Hepatocyte (in vitro differentiated cells): ENCODE measurements around the gene SERPINE2. TPM values are rescaled to one million over a fixed set of nuclear protein-coding genes. Genes with fewer than 3 reads are reported as not detected.
A peak's percentile ranks its signal among the peaks of the same experiment; 100 is the strongest.
"Not testable (repeated sequence)": the region's sequence is repeated elsewhere in the genome, so short reads cannot be mapped to it uniquely, and the experiment has no call there.

ENCODE experiments used
- DNase-seq: peaks from one replicate; pipeline ENCODE4 v3.0.0-alpha.2; 2016; ENCODE audit warnings: low spot score
- H2AFZ ChIP-seq: fragments of 200-600 bp; sonication (generic); 2 replicates; pipeline ENCODE4 v1.6.0; 2016; ENCODE audit warnings: antibody characterized with exemption, mild to moderate bottlenecking
- H3K27ac ChIP-seq: fragments of 200-600 bp; sonication (generic); 2 replicates; pipeline ENCODE4 v1.5.1; 2016; ENCODE audit warnings: mild to moderate bottlenecking
- H3K27me3 ChIP-seq: fragments of 200-600 bp; sonication (generic); 2 replicates; pipeline ENCODE4 v1.6.1; 2016
- H3K36me3 ChIP-seq: fragments of 200-600 bp; sonication (generic); replicated peaks from 2 replicates; pipeline ENCODE4 v1.5.1; 2016; ENCODE audit warnings: low read depth; ENCODE audit not compliant: insufficient read depth
- H3K4me1 ChIP-seq: fragments of 200-600 bp; sonication (generic); 2 replicates; pipeline ENCODE4 v1.5.1; 2016; ENCODE audit warnings: mild to moderate bottlenecking, moderate library complexity; ENCODE audit not compliant: insufficient read depth
- H3K4me2 ChIP-seq: fragments of 200-600 bp; sonication (generic); 2 replicates; pipeline ENCODE4 v1.6.0; 2016
- H3K4me3 ChIP-seq: fragments of 200-600 bp; sonication (generic); 2 replicates; pipeline ENCODE4 v1.5.1; 2016; ENCODE audit warnings: mild to moderate bottlenecking
- H3K79me2 ChIP-seq: fragments of 200-600 bp; sonication (generic); 2 replicates; pipeline ENCODE4 v1.6.0; 2017; ENCODE audit warnings: mild to moderate bottlenecking
- H3K9me2 ChIP-seq: fragments of 200-600 bp; sonication (generic); replicated peaks from 2 replicates; pipeline ENCODE4 v1.6.0; 2017; ENCODE audit warnings: mild to moderate bottlenecking; ENCODE audit not compliant: insufficient read depth
- H3K9me3 ChIP-seq: fragments of 200-600 bp; sonication (generic); 2 replicates; pipeline ENCODE4 v1.5.1; 2016; ENCODE audit warnings: low read depth, mild to moderate bottlenecking
- H4K20me1 ChIP-seq: fragments of 200-600 bp; sonication (generic); 2 replicates; pipeline ENCODE4 v1.6.0; 2016; ENCODE audit warnings: mild to moderate bottlenecking; ENCODE audit not compliant: insufficient read depth, poor library complexity, severe bottlenecking
- EZH2 ChIP-seq: fragments of 200-600 bp; sonication (generic); IDR thresholded peaks from 2 replicates; pipeline ENCODE4 v1.6.1; 2016; ENCODE audit warnings: antibody characterized with exemption, mild to moderate bottlenecking, borderline replicate concordance
- EZH2phosphoT487 ChIP-seq: fragments of 200-600 bp; sonication (generic); IDR thresholded peaks from one replicate; pipeline ENCODE4 v1.6.1; 2018; ENCODE audit warnings: antibody characterized with exemption, mild to moderate bottlenecking, low read depth, moderate library complexity; ENCODE audit not compliant: unreplicated experiment, severe bottlenecking
- WGBS: methylation state at CpG from one replicate; pipeline ENCODE4 v1.1.6; 2016; ENCODE audit warnings: low lambda C conversion rate; ENCODE audit errors: missing lambda C conversion rate; 5-methylcytosine and 5-hydroxymethylcytosine counted together
- polyA plus RNA-seq: library from polyadenylated mRNA; unstranded; fragments of >200 nt; fragmentation: Nextera tagmentation; extraction: Ambion mirVana; gene quantifications from 2 replicates; pipeline ENCODE4 v1.2.1, GENCODE V29; 2016
- total RNA-seq: library from RNA; depleted of rRNA; stranded (reverse); fragments of >200 nt; gene quantifications from 2 replicates; pipeline ENCODE4 v1.2.3, GENCODE V29; 2014
- TF ChIP-seq, protein P1 (sequence below): fragments of 200-600 bp; sonication (generic); IDR thresholded peaks from 2 replicates; pipeline ENCODE4 v1.5.1; 2016; ENCODE audit warnings: antibody characterized with exemption, mild to moderate bottlenecking; ENCODE audit not compliant: poor library complexity

SERPINE2 gene
- total and polyA plus RNA-seq, 2 experiments from 2014 or later = 186 to 427 TPM

DNA sequence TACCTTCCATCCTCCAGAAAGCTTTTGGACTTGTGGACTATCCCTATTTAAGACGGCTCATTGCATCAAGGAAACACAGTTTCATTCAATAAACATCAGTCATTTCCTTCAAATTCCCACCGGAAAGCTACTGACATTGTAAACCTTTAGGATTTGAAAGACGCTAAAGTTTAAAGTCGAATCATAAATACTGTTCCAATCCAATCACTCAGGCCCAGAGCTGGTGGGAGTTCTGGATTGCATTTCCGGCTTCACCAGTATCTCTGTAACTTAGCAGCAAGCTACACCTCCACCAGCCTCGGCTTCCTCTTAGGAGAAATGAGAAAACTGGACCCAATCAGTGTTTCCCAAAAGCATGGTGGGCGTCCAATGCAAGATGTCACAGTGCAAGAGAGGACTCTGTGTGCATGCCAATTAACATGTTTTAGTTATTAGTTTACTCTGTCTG is 95.5 kb downstream of the SERPINE2 start:
- H3K9me3 ChIP-seq = no peaks in the 10 kb centered on the region
- no peaks in the 10 kb centered on the region for H3K36me3 ChIP-seq
- H3K79me2 ChIP-seq = peaks cover 64% of the 10 kb centered on the region
- peak; percentile 63 for DNase-seq
- no peaks in the 10 kb centered on the region for H3K27me3 ChIP-seq
- H3K4me2 ChIP-seq = peak overlapping the region; percentile 81
- H3K4me1 ChIP-seq = peaks cover 15% of the 10 kb centered on the region
- 26% methylated on average over 7 of the region's 7 CpGs for WGBS
- peak overlapping the region; percentile 91 for H3K27ac ChIP-seq
- no peak overlapping the region for H2AFZ ChIP-seq
- TF ChIP-seq EZH2phosphoT487 (no peak), EZH2 (no peak)
- TF ChIP-seq, protein P1, sequence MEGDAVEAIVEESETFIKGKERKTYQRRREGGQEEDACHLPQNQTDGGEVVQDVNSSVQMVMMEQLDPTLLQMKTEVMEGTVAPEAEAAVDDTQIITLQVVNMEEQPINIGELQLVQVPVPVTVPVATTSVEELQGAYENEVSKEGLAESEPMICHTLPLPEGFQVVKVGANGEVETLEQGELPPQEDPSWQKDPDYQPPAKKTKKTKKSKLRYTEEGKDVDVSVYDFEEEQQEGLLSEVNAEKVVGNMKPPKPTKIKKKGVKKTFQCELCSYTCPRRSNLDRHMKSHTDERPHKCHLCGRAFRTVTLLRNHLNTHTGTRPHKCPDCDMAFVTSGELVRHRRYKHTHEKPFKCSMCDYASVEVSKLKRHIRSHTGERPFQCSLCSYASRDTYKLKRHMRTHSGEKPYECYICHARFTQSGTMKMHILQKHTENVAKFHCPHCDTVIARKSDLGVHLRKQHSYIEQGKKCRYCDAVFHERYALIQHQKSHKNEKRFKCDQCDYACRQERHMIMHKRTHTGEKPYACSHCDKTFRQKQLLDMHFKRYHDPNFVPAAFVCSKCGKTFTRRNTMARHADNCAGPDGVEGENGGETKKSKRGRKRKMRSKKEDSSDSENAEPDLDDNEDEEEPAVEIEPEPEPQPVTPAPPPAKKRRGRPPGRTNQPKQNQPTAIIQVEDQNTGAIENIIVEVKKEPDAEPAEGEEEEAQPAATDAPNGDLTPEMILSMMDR = no peak
- no peaks in the 10 kb centered on the region for H3K9me2 ChIP-seq
- peak overlapping the region; percentile 76 for H3K4me3 ChIP-seq
- peaks cover 22% of the 10 kb centered on the region for H4K20me1 ChIP-seq

DNA sequence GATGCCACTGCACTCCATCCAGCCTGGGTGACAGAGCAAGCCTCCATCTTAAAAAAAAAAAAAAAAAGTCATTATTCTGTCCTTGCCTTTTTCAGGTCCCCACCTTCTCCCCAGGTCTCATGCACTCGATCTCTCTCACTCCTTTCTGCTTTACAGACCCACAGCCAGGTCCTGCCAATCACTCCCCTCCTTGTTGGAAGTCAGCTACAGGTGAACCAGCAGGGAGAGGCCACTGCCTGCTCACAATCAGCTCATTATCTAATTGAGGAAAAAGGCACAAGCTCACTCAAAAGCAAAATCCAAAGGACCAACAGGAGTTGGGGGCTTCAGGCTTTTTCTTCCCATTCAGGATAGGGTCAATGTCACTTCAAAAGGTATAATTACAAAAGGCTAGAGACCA is 96.0 kb downstream of the SERPINE2 start:
- peaks cover 15% of the 10 kb centered on the region for H3K4me1 ChIP-seq
- no peaks in the 10 kb centered on the region for H3K27me3 ChIP-seq
- no peaks in the 10 kb centered on the region for H3K36me3 ChIP-seq
- no peak overlapping the region for H3K4me3 ChIP-seq
- peak overlapping the region; percentile 91 for H3K27ac ChIP-seq
- peak overlapping the region; percentile 81 for H3K4me2 ChIP-seq
- H2AFZ ChIP-seq = no peak overlapping the region
- peaks cover 68% of the 10 kb centered on the region for H3K79me2 ChIP-seq
- TF ChIP-seq EZH2phosphoT487 (no peak), EZH2 (no peak)
- TF ChIP-seq, protein P1 = no peak
- no peak for DNase-seq
- peaks cover 24% of the 10 kb centered on the region for H4K20me1 ChIP-seq
- H3K9me2 ChIP-seq = no peaks in the 10 kb centered on the region
- 79% methylated on average over 1 of the region's 1 CpG for WGBS
- no peaks in the 10 kb centered on the region for H3K9me3 ChIP-seq

DNA sequence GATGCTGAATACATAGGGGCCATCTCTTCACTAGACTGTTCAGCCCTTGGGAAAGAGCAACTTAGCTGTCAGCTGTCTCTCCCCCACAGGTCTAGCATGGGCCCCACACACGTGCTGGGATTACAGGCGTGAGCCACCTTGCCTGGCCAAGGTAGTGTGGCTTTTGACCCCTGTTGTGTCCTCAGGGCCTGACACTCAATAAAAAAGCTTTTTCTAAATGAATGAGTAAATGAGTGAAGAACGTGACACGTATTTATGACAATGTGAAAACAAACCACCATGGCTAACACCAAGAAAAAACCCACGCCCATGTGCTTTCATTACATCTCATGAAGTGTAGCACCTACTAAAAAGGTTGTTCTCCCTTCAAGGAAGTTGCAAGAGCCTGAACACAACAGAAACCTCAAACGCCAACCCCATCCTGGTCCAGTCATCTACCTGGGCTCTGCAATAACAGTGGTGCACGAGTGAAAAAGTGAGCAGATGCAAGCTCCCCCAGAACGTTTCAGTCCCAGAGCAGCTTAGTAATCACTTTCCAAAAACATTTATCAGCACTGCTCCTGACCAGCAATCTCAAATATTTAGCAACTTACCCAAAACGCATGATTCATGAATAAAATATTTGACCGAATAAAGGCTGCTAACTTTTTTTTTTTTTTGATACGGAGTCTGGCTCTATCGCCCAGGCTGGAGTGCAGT is 97.4 kb downstream of the SERPINE2 start:
- no peaks in the 10 kb centered on the region for H3K36me3 ChIP-seq
- peak; percentile 41 for DNase-seq
- peaks cover 18% of the 10 kb centered on the region for H3K4me1 ChIP-seq
- TF ChIP-seq, protein P1 = no peak
- no peaks in the 10 kb centered on the region for H3K27me3 ChIP-seq
- no peak overlapping the region for H3K27ac ChIP-seq
- H3K9me3 ChIP-seq = no peaks in the 10 kb centered on the region
- H2AFZ ChIP-seq = no peak overlapping the region
- no peak overlapping the region for H3K4me3 ChIP-seq
- peaks cover 30% of the 10 kb centered on the region for H4K20me1 ChIP-seq
- peaks cover 82% of the 10 kb centered on the region for H3K79me2 ChIP-seq
- 64% methylated on average over 12 of the region's 12 CpGs for WGBS
- H3K9me2 ChIP-seq = no peaks in the 10 kb centered on the region
- H3K4me2 ChIP-seq = peak overlapping the region; percentile 13

DNA sequence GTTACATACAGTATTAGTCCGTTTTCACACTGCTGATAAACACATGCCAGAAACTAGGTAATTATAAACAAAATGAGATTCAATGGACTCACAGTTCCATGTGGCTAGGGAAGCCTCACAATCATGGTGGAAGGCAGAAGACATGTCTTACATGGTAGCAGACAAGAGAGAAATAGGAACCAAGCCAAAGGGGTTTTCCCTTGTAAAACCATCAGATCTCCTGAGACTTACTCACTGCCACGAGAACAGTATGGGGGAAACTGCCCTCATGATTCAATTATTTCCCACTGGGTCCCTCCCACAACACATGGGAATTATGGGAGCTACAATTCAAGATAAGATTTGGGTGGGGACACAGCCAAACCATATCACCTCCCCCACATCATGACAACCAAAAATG is 99.6 kb downstream of the SERPINE2 start:
- Histone ChIP-seq H4K20me1 (peaks cover 45% of the 10 kb centered on the region), H3K4me1 (peaks cover 21% of the 10 kb centered on the region), H3K79me2 (peaks cover 95% of the 10 kb centered on the region)
- H3K4me3 ChIP-seq, DNase-seq, H3K9me3 ChIP-seq, H3K36me3 ChIP-seq, H3K9me2 ChIP-seq, H3K27ac ChIP-seq, H2AFZ ChIP-seq, H3K4me2 ChIP-seq, H3K27me3 ChIP-seq: not testable (repeated sequence)
- 72% methylated on average over 2 of the region's 2 CpGs for WGBS
